Activated CD4-positive, alpha-beta memory T cell treated with anti-CD3 and anti-CD28 coated beads, Interleukin-2, amount 10 ng/mL, durations not matched to agents 7 days and 5 days (primary cell): Measurements from ENCODE around the gene N4BP2. TPM values are rescaled to one million over a fixed set of nuclear protein-coding genes. Genes with fewer than 3 reads are reported as not detected.

ENCODE experiments used
- CTCF ChIA-PET: fragments of 350-600 bp; sonication (Branson Sonifier 250); formaldehyde crosslinking; loops from one replicate; lab custom pipeline; 2021; ENCODE audit warnings: antibody characterized with exemption, inconsistent platforms; lab: Charles Lee
- POLR2A ChIA-PET: fragments of 350-600 bp; sonication (Branson Sonifier 250); formaldehyde crosslinking; loops from one replicate; lab custom pipeline; 2021; ENCODE audit warnings: antibody characterized with exemption; lab: Charles Lee
- DNase-seq: peaks from one replicate; pipeline ENCODE4 v3.0.0-alpha.2; 2020
- H3K27ac Mint-ChIP-seq: one replicate; pipeline ENCODE4 v1.8.0; 2021; ENCODE audit warnings: mild to moderate bottlenecking, mixed read lengths
- H3K27me3 Mint-ChIP-seq: one replicate; pipeline ENCODE4 v1.8.0; 2021; ENCODE audit warnings: mixed read lengths
- H3K36me3 Mint-ChIP-seq: one replicate; pipeline ENCODE4 v1.8.0; 2021; ENCODE audit warnings: low read depth, mixed read lengths
- H3K4me1 Mint-ChIP-seq: one replicate; pipeline ENCODE4 v1.8.0; 2021; ENCODE audit warnings: mixed read lengths
- H3K4me3 Mint-ChIP-seq: one replicate; pipeline ENCODE4 v1.8.0; 2021; ENCODE audit warnings: mild to moderate bottlenecking, mixed read lengths
- H3K9me3 Mint-ChIP-seq: one replicate; pipeline ENCODE4 v1.8.0; 2021; ENCODE audit warnings: mixed read lengths
- total RNA-seq, 2 experiments: library from RNA; stranded (reverse); gene quantifications; one replicate each; pipeline ENCODE4 v1.2.3, GENCODE V29; 2021

The N4BP2 gene
- total RNA-seq, 2 experiments from 2014 or later: 22.5 to 26.8 TPM

- peaks cover 12% of the 10 kb centered on the region for H3K36me3 Mint-ChIP-seq
- H3K4me1 Mint-ChIP-seq: peaks cover 19% of the 10 kb centered on the region
- CTCF ChIA-PET: no interaction called here
Measured at GRCh38 chr4:40173470-40173875, 116.8 kb downstream of the N4BP2 start.

GRCh38 chr4:40176602-40177001 is 120.0 kb downstream of the N4BP2 start:
- no peaks in the 10 kb centered on the region for H3K27me3 Mint-ChIP-seq
- CTCF ChIA-PET: no interaction called here
- H3K4me3 Mint-ChIP-seq: no peak overlapping the region
- H3K9me3 Mint-ChIP-seq: no peaks in the 10 kb centered on the region
- POLR2A ChIA-PET: no interaction called here
- no peak overlapping the region for H3K27ac Mint-ChIP-seq
- no peak for DNase-seq
- H3K36me3 Mint-ChIP-seq: peaks cover under 1% of the 10 kb centered on the region
- H3K4me1 Mint-ChIP-seq: peaks cover 25% of the 10 kb centered on the region

More at GRCh38 chr4:40173470-40173875, 116.8 kb downstream of the N4BP2 start:
- POLR2A ChIA-PET: no interaction called here
- Mint-ChIP-seq H3K27ac (no peak overlapping the region), H3K27me3 (no peaks in the 10 kb centered on the region), H3K9me3 (no peaks in the 10 kb centered on the region), H3K4me3 (no peak overlapping the region)
- no peak for DNase-seq

- H3K9me3 Mint-ChIP-seq: no peaks in the 10 kb centered on the region
- H3K27me3 Mint-ChIP-seq: no peaks in the 10 kb centered on the region
- ChIA-PET POLR2A (no interaction called here), CTCF (no interaction called here)
- H3K4me1 Mint-ChIP-seq: peaks cover 24% of the 10 kb centered on the region
- H3K36me3 Mint-ChIP-seq: no peaks in the 10 kb centered on the region
- H3K27ac Mint-ChIP-seq: no peak overlapping the region
- no peak overlapping the region for H3K4me3 Mint-ChIP-seq
- DNase-seq: no peak
Measured at GRCh38 chr4:40177591-40177990, 120.9 kb downstream of the N4BP2 start.

- H3K9me3 Mint-ChIP-seq: no peaks in the 10 kb centered on the region
- DNase-seq: no peak
- H3K27me3 Mint-ChIP-seq: no peaks in the 10 kb centered on the region
- H3K4me3 Mint-ChIP-seq: no peak overlapping the region
- ChIA-PET CTCF (interaction anchor here (0.8 kb wide), 1 partner anchor 128 kb away, joined by 3 read pairs; no protein-coding TSS in a partner anchor), POLR2A (no interaction called here)
- no peaks in the 10 kb centered on the region for H3K36me3 Mint-ChIP-seq
- H3K4me1 Mint-ChIP-seq: peaks cover 15% of the 10 kb centered on the region
- no peak overlapping the region for H3K27ac Mint-ChIP-seq
Measured at GRCh38 chr4:40178672-40179071, 122.0 kb downstream of the N4BP2 start.

GRCh38 chr4:40179360-40179759 is 122.7 kb downstream of the N4BP2 start:
- DNase-seq: no peak
- no peak overlapping the region for H3K27ac Mint-ChIP-seq
- POLR2A ChIA-PET: no interaction called here
- peaks cover 20% of the 10 kb centered on the region for H3K4me1 Mint-ChIP-seq
- no peaks in the 10 kb centered on the region for H3K9me3 Mint-ChIP-seq
- no peaks in the 10 kb centered on the region for H3K27me3 Mint-ChIP-seq
- CTCF ChIA-PET: no interaction called here
- no peak overlapping the region for H3K4me3 Mint-ChIP-seq
- H3K36me3 Mint-ChIP-seq: no peaks in the 10 kb centered on the region

- ChIA-PET CTCF (no interaction called here), POLR2A (no interaction called here)
- DNase-seq: no peak
- Mint-ChIP-seq H3K27me3 (no peaks in the 10 kb centered on the region), H3K36me3 (no peaks in the 10 kb centered on the region), H3K4me3 (no peak overlapping the region), H3K4me1 (peaks cover 26% of the 10 kb centered on the region), H3K27ac (no peak overlapping the region), H3K9me3 (no peaks in the 10 kb centered on the region)
Measured at GRCh38 chr4:40180356-40180755, 123.7 kb downstream of the N4BP2 start.

GRCh38 chr4:40182001-40182400 is 125.4 kb downstream of the N4BP2 start:
- Mint-ChIP-seq H3K4me3 (no peak overlapping the region), H3K9me3 (no peaks in the 10 kb centered on the region), H3K27me3 (no peaks in the 10 kb centered on the region), H3K36me3 (no peaks in the 10 kb centered on the region), H3K27ac (no peak overlapping the region), H3K4me1 (peaks cover 39% of the 10 kb centered on the region)
- ChIA-PET CTCF (interaction anchor here (0.6 kb wide), 1 partner anchor 163 kb away, joined by 4 read pairs; no protein-coding TSS in a partner anchor), POLR2A (interaction anchor here (1.5 kb wide), 1 partner anchor 18 kb away, joined by 4 read pairs; no protein-coding TSS in a partner anchor)
- DNase-seq: no peak

- POLR2A ChIA-PET: interaction anchor here (0.9 to 10.0 kb wide), 4 partner anchors 14 to 125 kb away, joined by 4 to 135 read pairs (median 5); partner anchors contain the start of gene RHOH
- no peak overlapping the region for H3K27ac Mint-ChIP-seq
- no peak for DNase-seq
- no peak overlapping the region for H3K4me3 Mint-ChIP-seq
- no peaks in the 10 kb centered on the region for H3K27me3 Mint-ChIP-seq
- CTCF ChIA-PET: interaction anchor here (0.7 to 2.0 kb wide), 4 partner anchors 12 to 223 kb away, joined by 3 to 11 read pairs (median 6); no protein-coding TSS in a partner anchor
- H3K4me1 Mint-ChIP-seq: peaks cover 46% of the 10 kb centered on the region
- no peaks in the 10 kb centered on the region for H3K9me3 Mint-ChIP-seq
- H3K36me3 Mint-ChIP-seq: no peaks in the 10 kb centered on the region
Measured at GRCh38 chr4:40182954-40183353, 126.3 kb downstream of the N4BP2 start.

GRCh38 chr4:40183615-40184411 is 127.2 kb downstream of the N4BP2 start:
- POLR2A ChIA-PET: interaction anchor here (0.8 to 10.0 kb wide), 5 partner anchors 13 to 124 kb away, joined by 4 to 135 read pairs (median 5); partner anchors contain the start of gene RHOH
- H3K4me3 Mint-ChIP-seq: no peak overlapping the region
- no peaks in the 10 kb centered on the region for H3K27me3 Mint-ChIP-seq
- peaks cover 47% of the 10 kb centered on the region for H3K4me1 Mint-ChIP-seq
- CTCF ChIA-PET: interaction anchor here (0.7 to 2.0 kb wide), 4 partner anchors 11 to 224 kb away, joined by 3 to 11 read pairs (median 6); no protein-coding TSS in a partner anchor
- no peaks in the 10 kb centered on the region for H3K9me3 Mint-ChIP-seq
- H3K36me3 Mint-ChIP-seq: no peaks in the 10 kb centered on the region
- peak overlapping the region; percentile 12 for H3K27ac Mint-ChIP-seq
- no peak for DNase-seq

GRCh38 chr4:40185830-40186664 is 129.4 kb downstream of the N4BP2 start:
- ChIA-PET POLR2A (interaction anchor here (1.3 to 10.0 kb wide), 3 partner anchors 11 to 121 kb away, joined by 4 to 135 read pairs (median 11); partner anchors contain the start of gene RHOH), CTCF (interaction anchor here (1.2 to 1.4 kb wide), 3 partner anchors 124 to 140 kb away, joined by 3 to 5 read pairs (median 4); no protein-coding TSS in a partner anchor)
- Mint-ChIP-seq H3K36me3 (no peaks in the 10 kb centered on the region), H3K4me1 (peaks cover 57% of the 10 kb centered on the region), H3K27ac (no peak overlapping the region), H3K9me3 (no peaks in the 10 kb centered on the region), H3K4me3 (no peak overlapping the region), H3K27me3 (no peaks in the 10 kb centered on the region)
- no peak for DNase-seq

GRCh38 chr4:40186665-40187014 is 130.0 kb downstream of the N4BP2 start:
- Mint-ChIP-seq H3K36me3 (no peaks in the 10 kb centered on the region), H3K4me3 (no peak overlapping the region), H3K9me3 (no peaks in the 10 kb centered on the region), H3K27ac (no peak overlapping the region), H3K4me1 (peaks cover 60% of the 10 kb centered on the region), H3K27me3 (no peaks in the 10 kb centered on the region)
- no peak for DNase-seq
- POLR2A ChIA-PET: interaction anchor here (1.3 to 10.0 kb wide), 3 partner anchors 10 to 121 kb away, joined by 4 to 135 read pairs (median 11); partner anchors contain the start of gene RHOH
- CTCF ChIA-PET: interaction anchor here (0.7 to 1.4 kb wide), 5 partner anchors 45 to 139 kb away, joined by 3 to 5 read pairs (median 4); no protein-coding TSS in a partner anchor

- H3K4me3 Mint-ChIP-seq: no peak overlapping the region
- no peaks in the 10 kb centered on the region for H3K27me3 Mint-ChIP-seq
- no peak overlapping the region for H3K27ac Mint-ChIP-seq
- H3K36me3 Mint-ChIP-seq: no peaks in the 10 kb centered on the region
- no peaks in the 10 kb centered on the region for H3K9me3 Mint-ChIP-seq
- POLR2A ChIA-PET: interaction anchor here (1.0 to 10.0 kb wide), 2 partner anchors 10 to 125 kb away, joined by 3 to 135 read pairs; partner anchors contain the start of gene RHOH
- CTCF ChIA-PET: interaction anchor here (0.7 to 1.4 kb wide), 4 partner anchors 44 to 138 kb away, joined by 3 to 5 read pairs (median 4); no protein-coding TSS in a partner anchor
- H3K4me1 Mint-ChIP-seq: peaks cover 64% of the 10 kb centered on the region
- no peak for DNase-seq
Measured at GRCh38 chr4:40187386-40187906, 130.8 kb downstream of the N4BP2 start.
